ENCODE results near the gene LRMDA.

- TF ChIP-seq CTCF (conservative IDR thresholded peaks at IDR 0.05; ENCODE audit: low read depth, low read length) (no peak), EZH2 (IDR thresholded peaks at IDR 0.05; ENCODE audit: borderline replicate concordance, low read depth, low read length, poor library complexity, severe bottlenecking) (no peak)
Measured at GRCh38 chr10:75919913-75920312, 488.5 kb downstream of the LRMDA start.
